Mucosa of stomach (tissue), 1 donor: ENCODE data around the gene PRR16.

Experiments
- H3K27me3 ChIP-seq: one replicate; pipeline ENCODE4 v1.7.0; 2013; ENCODE audit warnings: mild to moderate bottlenecking, low read length; ENCODE audit not compliant: control insufficient read depth, insufficient read depth
- H3K36me3 ChIP-seq: one replicate; pipeline ENCODE4 v1.7.0; 2013; ENCODE audit warnings: low read length; ENCODE audit not compliant: control insufficient read depth, insufficient read depth
- H3K4me1 ChIP-seq: one replicate; pipeline ENCODE4 v1.7.0; 2013; ENCODE audit warnings: mild to moderate bottlenecking, low read length; ENCODE audit not compliant: control insufficient read depth, insufficient read depth
- H3K4me3 ChIP-seq: one replicate; pipeline ENCODE4 v1.7.0; 2013; ENCODE audit warnings: low read length
- H3K9ac ChIP-seq: one replicate; pipeline ENCODE4 v1.7.0; 2013; ENCODE audit warnings: mild to moderate bottlenecking, low read length, moderate library complexity
- H3K9me3 ChIP-seq: one replicate; pipeline ENCODE4 v1.7.0; 2013; ENCODE audit warnings: mild to moderate bottlenecking, low read length, moderate library complexity; ENCODE audit not compliant: control insufficient read depth
- donor health status: Pancreatic carcinoma.

PRR16 gene

GRCh38 chr5:120529386-120529785, 65.3 kb downstream of the PRR16 start:
- no peaks in the 10 kb centered on the region for H3K9me3 ChIP-seq
- H3K36me3 ChIP-seq, result no peaks in the 10 kb centered on the region
- no peak overlapping the region for H3K4me3 ChIP-seq
- no peaks in the 10 kb centered on the region for H3K4me1 ChIP-seq
- H3K9ac ChIP-seq, result no peak overlapping the region
- H3K27me3 ChIP-seq, result no peaks in the 10 kb centered on the region

GRCh38 chr5:120531215-120531614, 67.1 kb downstream of the PRR16 start:
- H3K27me3 ChIP-seq, result no peaks in the 10 kb centered on the region
- no peak overlapping the region for H3K9ac ChIP-seq
- no peaks in the 10 kb centered on the region for H3K36me3 ChIP-seq
- no peaks in the 10 kb centered on the region for H3K4me1 ChIP-seq
- H3K9me3 ChIP-seq, result no peaks in the 10 kb centered on the region
- H3K4me3 ChIP-seq, result no peak overlapping the region

DNA sequence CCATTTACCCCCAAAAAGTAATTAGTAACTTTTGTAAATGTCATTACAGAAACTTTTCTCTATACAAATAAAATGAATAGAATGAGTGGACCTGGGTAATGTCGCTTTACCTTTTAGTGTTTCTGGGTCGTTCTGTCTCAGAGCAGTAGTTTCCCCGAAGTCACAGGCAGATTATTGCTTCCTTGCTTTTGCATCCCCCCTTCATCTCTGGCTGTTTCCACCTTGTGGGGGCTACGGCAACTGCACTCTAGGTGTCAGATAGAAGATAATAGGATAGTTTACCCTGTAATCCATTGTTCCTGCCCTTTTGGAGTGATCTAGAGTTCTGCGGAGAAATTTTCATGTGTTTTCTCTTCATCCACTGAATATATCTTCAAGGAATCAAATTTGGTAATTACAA, 68.7 kb downstream of the PRR16 start:
- H3K4me3 ChIP-seq, result no peak overlapping the region
- no peak overlapping the region for H3K9ac ChIP-seq
- no peaks in the 10 kb centered on the region for H3K9me3 ChIP-seq
- H3K27me3 ChIP-seq, result no peaks in the 10 kb centered on the region
- no peaks in the 10 kb centered on the region for H3K4me1 ChIP-seq
- no peaks in the 10 kb centered on the region for H3K36me3 ChIP-seq

- Histone ChIP-seq H3K4me1 (no peaks in the 10 kb centered on the region), H3K27me3 (no peaks in the 10 kb centered on the region), H3K9ac (no peak overlapping the region), H3K36me3 (no peaks in the 10 kb centered on the region), H3K9me3 (no peaks in the 10 kb centered on the region), H3K4me3 (no peak overlapping the region)
Measured at GRCh38 chr5:120533581-120533980, 69.5 kb downstream of the PRR16 start.

GRCh38 chr5:120535900-120536299, 71.8 kb downstream of the PRR16 start:
- H3K9me3 ChIP-seq, result no peaks in the 10 kb centered on the region

GRCh38 chr5:120538149-120538548, 74.0 kb downstream of the PRR16 start:
- Histone ChIP-seq H3K36me3 (no peaks in the 10 kb centered on the region), H3K27me3 (no peaks in the 10 kb centered on the region), H3K4me1 (no peaks in the 10 kb centered on the region), H3K4me3 (no peak overlapping the region), H3K9me3 (no peaks in the 10 kb centered on the region), H3K9ac (no peak overlapping the region)

More at GRCh38 chr5:120535900-120536299, 71.8 kb downstream of the PRR16 start:
- Histone ChIP-seq H3K27me3 (no peaks in the 10 kb centered on the region), H3K4me1 (no peaks in the 10 kb centered on the region), H3K4me3 (no peak overlapping the region), H3K36me3 (no peaks in the 10 kb centered on the region), H3K9ac (no peak overlapping the region)

DNA sequence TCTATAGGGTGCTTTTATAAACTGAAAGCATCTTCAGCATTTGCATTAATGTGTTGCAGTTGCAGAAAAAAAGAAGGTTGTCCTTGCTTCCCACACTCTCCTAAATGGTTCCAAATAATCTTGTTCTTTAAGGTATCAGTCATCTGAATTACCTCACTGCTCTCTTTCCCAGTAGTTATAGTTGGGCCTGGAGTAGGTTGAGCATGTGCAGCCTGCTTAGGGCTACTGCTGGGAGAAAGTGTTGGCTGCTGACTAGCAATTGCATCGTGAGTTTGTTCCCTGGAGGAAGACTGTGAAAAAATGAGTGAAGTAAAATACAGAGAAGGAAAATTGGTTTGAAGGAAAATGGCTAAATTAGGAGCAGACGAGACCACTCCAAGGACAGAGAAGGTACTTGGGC, 74.5 kb downstream of the PRR16 start:
- no peak overlapping the region for H3K9ac ChIP-seq
- H3K9me3 ChIP-seq, result no peaks in the 10 kb centered on the region
- no peaks in the 10 kb centered on the region for H3K36me3 ChIP-seq
- no peaks in the 10 kb centered on the region for H3K4me1 ChIP-seq
- no peaks in the 10 kb centered on the region for H3K27me3 ChIP-seq
- H3K4me3 ChIP-seq, result no peak overlapping the region

DNA sequence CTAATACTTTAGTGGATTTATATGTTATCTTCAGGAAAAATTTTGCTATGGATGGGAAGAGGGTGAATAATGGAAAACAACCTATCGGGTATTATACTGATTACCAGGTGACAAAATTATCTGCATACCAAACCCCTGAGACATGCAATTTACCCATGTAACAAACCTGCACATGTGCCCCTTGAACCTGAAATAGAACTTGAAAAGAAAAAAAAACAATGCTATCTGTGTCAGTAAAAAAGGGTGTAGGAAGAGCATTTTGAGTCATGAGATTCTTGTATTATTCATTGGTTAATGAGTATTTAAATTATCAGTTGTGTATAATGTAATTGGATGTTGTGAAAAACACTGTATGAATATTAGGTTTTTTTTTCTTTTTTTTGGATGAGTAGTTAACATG, 75.4 kb downstream of the PRR16 start:
- Histone ChIP-seq H3K27me3 (no peaks in the 10 kb centered on the region), H3K4me3 (no peak overlapping the region), H3K9me3 (no peaks in the 10 kb centered on the region), H3K9ac (no peak overlapping the region), H3K4me1 (no peaks in the 10 kb centered on the region), H3K36me3 (no peaks in the 10 kb centered on the region)

DNA sequence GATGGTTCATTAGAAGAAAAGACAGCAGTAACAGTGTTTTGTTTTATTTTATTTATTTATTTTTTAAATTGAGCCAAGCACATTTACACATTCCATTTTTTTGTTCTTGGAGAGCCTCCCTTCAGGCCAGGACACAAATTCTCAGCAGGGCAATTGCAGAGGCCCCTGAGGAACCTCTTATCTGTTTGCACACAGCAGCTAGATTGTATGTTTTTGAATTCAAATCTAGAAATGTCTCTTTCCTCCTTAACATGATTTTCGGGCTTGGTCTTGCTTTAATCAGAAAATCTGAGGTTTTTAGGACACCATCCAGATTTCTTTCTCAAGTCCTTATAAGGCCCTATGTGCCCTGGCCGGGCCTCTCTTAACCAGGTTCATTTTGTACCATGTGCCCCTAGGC, 76.0 kb downstream of the PRR16 start:
- Histone ChIP-seq H3K9me3 (no peaks in the 10 kb centered on the region), H3K27me3 (no peaks in the 10 kb centered on the region), H3K4me3 (no peak overlapping the region), H3K36me3 (no peaks in the 10 kb centered on the region), H3K4me1 (no peaks in the 10 kb centered on the region), H3K9ac (no peak overlapping the region)

GRCh38 chr5:120544043-120544442, 79.9 kb downstream of the PRR16 start:
- H3K36me3 ChIP-seq, result no peaks in the 10 kb centered on the region
- no peaks in the 10 kb centered on the region for H3K9me3 ChIP-seq
- H3K9ac ChIP-seq, result no peak overlapping the region
- no peak overlapping the region for H3K4me3 ChIP-seq
- no peaks in the 10 kb centered on the region for H3K4me1 ChIP-seq
- no peaks in the 10 kb centered on the region for H3K27me3 ChIP-seq

- no peaks in the 10 kb centered on the region for H3K36me3 ChIP-seq
- no peaks in the 10 kb centered on the region for H3K4me1 ChIP-seq
- no peak overlapping the region for H3K4me3 ChIP-seq
Measured at GRCh38 chr5:120545007-120545406, 80.9 kb downstream of the PRR16 start.

DNA sequence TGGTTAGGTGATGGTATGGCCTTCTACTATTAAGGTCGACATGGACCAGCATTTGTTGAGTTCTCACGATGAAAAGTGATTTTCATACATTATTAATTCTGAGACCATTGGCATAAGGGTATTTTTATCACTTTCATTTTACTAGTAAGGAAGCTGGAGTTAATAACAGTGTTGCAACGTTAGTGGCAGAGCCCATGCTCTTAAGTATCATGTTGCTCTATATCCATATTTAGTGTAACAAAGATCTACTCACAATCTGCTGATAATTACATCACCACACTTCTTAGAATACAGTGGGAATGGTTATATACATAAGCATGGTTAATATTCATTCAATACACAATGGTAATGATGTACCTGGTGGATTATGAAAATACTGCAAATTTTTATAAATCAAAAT, 81.9 kb downstream of the PRR16 start:
- no peaks in the 10 kb centered on the region for H3K27me3 ChIP-seq
- no peak overlapping the region for H3K4me3 ChIP-seq
- no peaks in the 10 kb centered on the region for H3K36me3 ChIP-seq
- H3K4me1 ChIP-seq, result no peaks in the 10 kb centered on the region
- no peak overlapping the region for H3K9ac ChIP-seq
- no peaks in the 10 kb centered on the region for H3K9me3 ChIP-seq

More at GRCh38 chr5:120545007-120545406, 80.9 kb downstream of the PRR16 start:
- H3K27me3 ChIP-seq, result no peaks in the 10 kb centered on the region
- no peak overlapping the region for H3K9ac ChIP-seq
- H3K9me3 ChIP-seq, result no peaks in the 10 kb centered on the region

GRCh38 chr5:120546922-120547321, 82.8 kb downstream of the PRR16 start:
- no peaks in the 10 kb centered on the region for H3K36me3 ChIP-seq
- no peaks in the 10 kb centered on the region for H3K27me3 ChIP-seq
- H3K4me1 ChIP-seq, result no peaks in the 10 kb centered on the region
- no peak overlapping the region for H3K4me3 ChIP-seq
- no peaks in the 10 kb centered on the region for H3K9me3 ChIP-seq
- no peak overlapping the region for H3K9ac ChIP-seq
